Panc1 (cell line): ENCODE results near the gene IARS1.

ENCODE experiments used
- POLR2AphosphoS5 ChIP-seq: IDR thresholded peaks from 2 replicates; pipeline ENCODE4 v1.6.1; 2012; ENCODE audit warnings: mild to moderate bottlenecking, low read depth, low read length, moderate library complexity
- SIN3A ChIP-seq: IDR thresholded peaks from 2 replicates; pipeline ENCODE4 v1.6.1; 2012; ENCODE audit warnings: low read depth, mild to moderate bottlenecking, low read length, moderate library complexity, borderline replicate concordance; ENCODE audit not compliant: insufficient read depth
- TCF7L2 ChIP-seq: IDR thresholded peaks from 2 replicates; pipeline ENCODE4 v1.6.1; 2011; ENCODE audit warnings: mild to moderate bottlenecking, low read depth, low read length, inconsistent platforms
- TF ChIP-seq, protein P1 (sequence below): fragments of 450-650 bp; IDR thresholded peaks from 2 replicates; pipeline ENCODE4 v1.5.1; 2017; ENCODE audit warnings: mild to moderate bottlenecking
- TF ChIP-seq, protein P2 (sequence below), 2 experiments: IDR thresholded peaks; 2 replicates each; pipeline ENCODE4 v1.6.1; 2011 to 2012; ENCODE audit warnings: low read depth in 2 of 2, control low read depth in 1 of 2, low read length in 1 of 2, mild to moderate bottlenecking in 1 of 2, moderate library complexity in 1 of 2; ENCODE audit not compliant: insufficient read depth in 1 of 2

DNA sequence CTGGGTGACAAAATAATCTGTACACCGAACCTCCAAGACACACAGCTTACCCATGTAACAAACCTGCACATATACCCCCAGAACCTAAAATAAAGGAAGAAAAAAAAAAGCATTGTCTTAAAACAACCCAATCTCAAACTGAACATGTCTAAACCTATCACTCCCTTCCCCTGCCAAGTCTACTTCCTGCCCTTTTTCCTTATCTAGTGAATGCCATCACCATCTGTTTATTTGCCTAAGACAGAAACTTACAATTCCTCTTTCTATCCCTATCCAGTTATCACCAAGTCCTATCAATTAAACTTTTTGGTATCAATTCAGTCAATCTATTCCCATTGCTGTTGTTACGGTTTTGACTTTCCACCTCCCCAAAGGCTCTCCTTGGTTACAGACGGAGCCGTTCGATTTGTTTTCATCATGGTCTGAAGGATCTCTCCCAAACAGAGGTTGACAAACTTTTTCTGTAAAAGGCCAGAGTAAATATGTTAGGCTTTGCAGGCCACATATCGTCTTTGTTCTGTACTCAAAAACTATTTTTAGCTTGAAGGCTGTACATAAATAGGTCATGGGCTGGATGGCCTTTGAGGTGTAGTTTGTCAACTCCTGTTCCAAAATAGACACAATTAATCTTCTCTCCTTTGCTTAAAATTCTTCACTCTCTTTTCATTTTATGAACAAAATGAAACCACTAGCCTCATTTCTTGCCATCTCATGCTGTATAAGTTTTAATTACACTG, 19.6 kb upstream of the IARS1 start:
- TF ChIP-seq POLR2AphosphoS5 (no peak), SIN3A (no peak), TCF7L2 (no peak)
- TF ChIP-seq, protein P1, sequence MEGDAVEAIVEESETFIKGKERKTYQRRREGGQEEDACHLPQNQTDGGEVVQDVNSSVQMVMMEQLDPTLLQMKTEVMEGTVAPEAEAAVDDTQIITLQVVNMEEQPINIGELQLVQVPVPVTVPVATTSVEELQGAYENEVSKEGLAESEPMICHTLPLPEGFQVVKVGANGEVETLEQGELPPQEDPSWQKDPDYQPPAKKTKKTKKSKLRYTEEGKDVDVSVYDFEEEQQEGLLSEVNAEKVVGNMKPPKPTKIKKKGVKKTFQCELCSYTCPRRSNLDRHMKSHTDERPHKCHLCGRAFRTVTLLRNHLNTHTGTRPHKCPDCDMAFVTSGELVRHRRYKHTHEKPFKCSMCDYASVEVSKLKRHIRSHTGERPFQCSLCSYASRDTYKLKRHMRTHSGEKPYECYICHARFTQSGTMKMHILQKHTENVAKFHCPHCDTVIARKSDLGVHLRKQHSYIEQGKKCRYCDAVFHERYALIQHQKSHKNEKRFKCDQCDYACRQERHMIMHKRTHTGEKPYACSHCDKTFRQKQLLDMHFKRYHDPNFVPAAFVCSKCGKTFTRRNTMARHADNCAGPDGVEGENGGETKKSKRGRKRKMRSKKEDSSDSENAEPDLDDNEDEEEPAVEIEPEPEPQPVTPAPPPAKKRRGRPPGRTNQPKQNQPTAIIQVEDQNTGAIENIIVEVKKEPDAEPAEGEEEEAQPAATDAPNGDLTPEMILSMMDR: no peak
- TF ChIP-seq, protein P2, sequence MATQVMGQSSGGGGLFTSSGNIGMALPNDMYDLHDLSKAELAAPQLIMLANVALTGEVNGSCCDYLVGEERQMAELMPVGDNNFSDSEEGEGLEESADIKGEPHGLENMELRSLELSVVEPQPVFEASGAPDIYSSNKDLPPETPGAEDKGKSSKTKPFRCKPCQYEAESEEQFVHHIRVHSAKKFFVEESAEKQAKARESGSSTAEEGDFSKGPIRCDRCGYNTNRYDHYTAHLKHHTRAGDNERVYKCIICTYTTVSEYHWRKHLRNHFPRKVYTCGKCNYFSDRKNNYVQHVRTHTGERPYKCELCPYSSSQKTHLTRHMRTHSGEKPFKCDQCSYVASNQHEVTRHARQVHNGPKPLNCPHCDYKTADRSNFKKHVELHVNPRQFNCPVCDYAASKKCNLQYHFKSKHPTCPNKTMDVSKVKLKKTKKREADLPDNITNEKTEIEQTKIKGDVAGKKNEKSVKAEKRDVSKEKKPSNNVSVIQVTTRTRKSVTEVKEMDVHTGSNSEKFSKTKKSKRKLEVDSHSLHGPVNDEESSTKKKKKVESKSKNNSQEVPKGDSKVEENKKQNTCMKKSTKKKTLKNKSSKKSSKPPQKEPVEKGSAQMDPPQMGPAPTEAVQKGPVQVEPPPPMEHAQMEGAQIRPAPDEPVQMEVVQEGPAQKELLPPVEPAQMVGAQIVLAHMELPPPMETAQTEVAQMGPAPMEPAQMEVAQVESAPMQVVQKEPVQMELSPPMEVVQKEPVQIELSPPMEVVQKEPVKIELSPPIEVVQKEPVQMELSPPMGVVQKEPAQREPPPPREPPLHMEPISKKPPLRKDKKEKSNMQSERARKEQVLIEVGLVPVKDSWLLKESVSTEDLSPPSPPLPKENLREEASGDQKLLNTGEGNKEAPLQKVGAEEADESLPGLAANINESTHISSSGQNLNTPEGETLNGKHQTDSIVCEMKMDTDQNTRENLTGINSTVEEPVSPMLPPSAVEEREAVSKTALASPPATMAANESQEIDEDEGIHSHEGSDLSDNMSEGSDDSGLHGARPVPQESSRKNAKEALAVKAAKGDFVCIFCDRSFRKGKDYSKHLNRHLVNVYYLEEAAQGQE (IDR thresholded peaks at IDR 0.05; ENCODE audit: insufficient read depth in 1 of 2, low read depth in 2 of 2, low read length in 1 of 2): no peak
